PC-9 (cell line): ENCODE measurements around the gene KLHL26. TPM values are rescaled to one million over a fixed set of nuclear protein-coding genes. Genes with fewer than 3 reads are reported as not detected.

Source experiments
- BruUV-seq: library from RNA; stranded (reverse); fragments of 400-500 nt; replicated peaks from 2 replicates; lab custom pipeline; 2021; lab: Mats Ljungman, UMichigan
- CTCF ChIA-PET: fragments of 300-600 bp; sonication (Branson Sonifier 250); formaldehyde crosslinking; loops from one replicate; lab custom pipeline; 2022; ENCODE audit warnings: antibody characterized with exemption; lab: Charles Lee
- POLR2A ChIA-PET: fragments of 300-600 bp; sonication (Branson Sonifier 250); formaldehyde crosslinking; loops from one replicate; lab custom pipeline; 2022; ENCODE audit warnings: antibody characterized with exemption; ENCODE audit not compliant: unreplicated experiment; lab: Charles Lee
- DNase-seq, 2 experiments: peaks; one replicate each; pipeline versions ENCODE4 v3.0.0 to v3.0.0-alpha.2; 2015 to 2022; ENCODE audit warnings: mixed read lengths in 1 of 2
- H2AFZ ChIP-seq: fragments of 200-600 bp; sonication (generic); 2 replicates; pipeline ENCODE4 v1.8.1; 2017; ENCODE audit warnings: antibody characterized with exemption
- H3F3A ChIP-seq: fragments of 200-600 bp; sonication (generic); 2 replicates; pipeline ENCODE4 v1.8.1; 2017; ENCODE audit warnings: antibody characterized with exemption, mild to moderate bottlenecking, low read depth; ENCODE audit not compliant: insufficient read depth
- H3K27ac ChIP-seq: fragments of 200-600 bp; sonication (generic); 2 replicates; pipeline ENCODE4 v1.6.1; 2016; ENCODE audit warnings: mixed run types
- H3K27me3 ChIP-seq: fragments of 200-600 bp; sonication (generic); 2 replicates; pipeline ENCODE4 v1.6.1; 2016; ENCODE audit warnings: low read depth, mixed run types; ENCODE audit not compliant: insufficient read depth
- H3K36me3 ChIP-seq: fragments of 200-600 bp; sonication (generic); 2 replicates; pipeline ENCODE4 v1.6.1; 2016; ENCODE audit warnings: low read depth, mixed run types
- H3K4me1 ChIP-seq: fragments of 200-600 bp; sonication (generic); replicated peaks from 2 replicates; pipeline ENCODE4 v1.6.1; 2016; ENCODE audit warnings: mixed run types; ENCODE audit not compliant: insufficient read depth
- H3K4me2 ChIP-seq: fragments of 200-600 bp; sonication (generic); 2 replicates; pipeline ENCODE4 v1.6.1; 2017; ENCODE audit warnings: mixed run types
- H3K4me3 ChIP-seq: fragments of 200-600 bp; sonication (generic); 2 replicates; pipeline ENCODE4 v1.6.1; 2016; ENCODE audit warnings: mixed run types
- H3K79me2 ChIP-seq: fragments of 200-600 bp; sonication (generic); 2 replicates; pipeline ENCODE4 v1.6.1; 2017; ENCODE audit warnings: low read depth, mixed run types
- H3K9me2 ChIP-seq: fragments of 200-600 bp; sonication (generic); 2 replicates; pipeline ENCODE4 v1.8.1; 2017; ENCODE audit warnings: mild to moderate bottlenecking; ENCODE audit not compliant: insufficient read depth
- H3K9me3 ChIP-seq: fragments of 200-600 bp; sonication (generic); 2 replicates; pipeline ENCODE4 v1.8.1; 2016; ENCODE audit warnings: low read depth; ENCODE audit not compliant: insufficient read depth
- H4K20me1 ChIP-seq: fragments of 200-600 bp; sonication (generic); 2 replicates; pipeline ENCODE4 v1.8.1; 2017; ENCODE audit not compliant: insufficient read depth
- EZH2 ChIP-seq: fragments of 200-600 bp; sonication (generic); IDR thresholded peaks from 2 replicates; pipeline ENCODE4 v1.8.0; 2017; ENCODE audit warnings: antibody characterized with exemption, low read depth
- intact Hi-C: fragments of 100-400 bp; cut with micrococcal nuclease; formaldehyde crosslinking; loops from one replicate; pipeline ENCODE4 v1.10.0; 2022; ENCODE audit not compliant: unreplicated experiment
- total RNA-seq: library from RNA; stranded (reverse); gene quantifications from 2 replicates; pipeline ENCODE4 v1.2.3, GENCODE V29; 2021
- TF ChIP-seq, protein P1 (sequence below): fragments of 200-600 bp; sonication (generic); conservative IDR thresholded peaks from 2 replicates; pipeline ENCODE4 v1.6.1; 2017; ENCODE audit warnings: mixed run types, antibody characterized with exemption, mild to moderate bottlenecking, moderate library complexity

KLHL26 gene
- total RNA-seq, 1 experiment from 2014 or later = 11.8 TPM

DNA sequence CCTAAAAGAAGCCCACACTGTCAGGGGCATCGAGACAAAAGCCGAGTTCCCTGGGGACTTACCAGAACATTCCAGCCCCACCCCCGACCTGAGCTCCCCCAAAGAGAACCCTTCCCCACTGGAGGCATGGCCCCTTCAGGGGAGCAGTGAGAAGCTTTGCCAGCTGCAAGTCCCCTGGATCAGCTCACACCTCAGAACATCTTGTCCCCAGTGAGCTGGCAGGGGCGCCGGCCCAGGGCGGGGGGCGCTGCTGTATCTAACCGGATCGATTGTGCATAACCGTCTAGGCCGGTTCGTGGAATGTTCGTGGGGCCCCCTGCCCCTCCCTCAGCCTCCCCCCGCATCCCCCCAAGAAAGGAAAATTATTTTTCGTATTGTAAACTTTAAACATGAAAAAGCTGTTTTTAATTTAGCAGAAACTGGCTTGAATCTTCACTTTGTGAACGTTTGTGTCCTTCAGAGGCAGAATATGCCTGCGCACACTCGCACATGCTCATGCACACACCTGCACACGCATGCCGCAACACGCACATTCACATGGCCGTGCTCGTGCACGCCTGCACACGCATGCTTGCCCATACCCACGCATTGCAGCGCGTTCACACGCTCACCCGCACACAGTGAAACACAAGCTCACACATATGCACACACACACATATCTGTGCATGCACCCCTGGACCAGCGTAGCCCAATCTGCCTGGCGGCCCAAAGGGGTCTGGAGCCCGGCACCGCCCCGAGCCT, 34.6 kb downstream of the KLHL26 start:
- Histone ChIP-seq H3K27ac (no peak overlapping the region), H3K4me1 (no peaks in the 10 kb centered on the region; the same call in 1 of the 2 replicates), H4K20me1 (0 out of 2 replicates have a peak, but pooled peaks cover 5% of the 10 kb centered on the region), H3K4me3 (no peak overlapping the region), H3F3A (peaks cover 3% of the 10 kb centered on the region), H3K9me3 (no peaks in the 10 kb centered on the region), H3K36me3 (no peaks in the 10 kb centered on the region), H3K27me3 (no peaks in the 10 kb centered on the region), H3K4me2 (no peak overlapping the region), H3K9me2 (no peaks in the 10 kb centered on the region), H2AFZ (no peak overlapping the region), H3K79me2 (no peaks in the 10 kb centered on the region)
- TF ChIP-seq, protein P1, sequence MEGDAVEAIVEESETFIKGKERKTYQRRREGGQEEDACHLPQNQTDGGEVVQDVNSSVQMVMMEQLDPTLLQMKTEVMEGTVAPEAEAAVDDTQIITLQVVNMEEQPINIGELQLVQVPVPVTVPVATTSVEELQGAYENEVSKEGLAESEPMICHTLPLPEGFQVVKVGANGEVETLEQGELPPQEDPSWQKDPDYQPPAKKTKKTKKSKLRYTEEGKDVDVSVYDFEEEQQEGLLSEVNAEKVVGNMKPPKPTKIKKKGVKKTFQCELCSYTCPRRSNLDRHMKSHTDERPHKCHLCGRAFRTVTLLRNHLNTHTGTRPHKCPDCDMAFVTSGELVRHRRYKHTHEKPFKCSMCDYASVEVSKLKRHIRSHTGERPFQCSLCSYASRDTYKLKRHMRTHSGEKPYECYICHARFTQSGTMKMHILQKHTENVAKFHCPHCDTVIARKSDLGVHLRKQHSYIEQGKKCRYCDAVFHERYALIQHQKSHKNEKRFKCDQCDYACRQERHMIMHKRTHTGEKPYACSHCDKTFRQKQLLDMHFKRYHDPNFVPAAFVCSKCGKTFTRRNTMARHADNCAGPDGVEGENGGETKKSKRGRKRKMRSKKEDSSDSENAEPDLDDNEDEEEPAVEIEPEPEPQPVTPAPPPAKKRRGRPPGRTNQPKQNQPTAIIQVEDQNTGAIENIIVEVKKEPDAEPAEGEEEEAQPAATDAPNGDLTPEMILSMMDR = no peak
- no peak for TF ChIP-seq EZH2
- CTCF ChIA-PET = no interaction called here
- intact Hi-C loops = loop anchor here (10.0 kb wide), 1 partner anchor 207 kb away; no protein-coding TSS in a partner anchor
- BruUV-seq = no TSS peak
- DNase-seq = peak in 1 of 2 experiments; percentile 21
- POLR2A ChIA-PET = interaction anchor here (0.6 kb wide), 1 partner anchor 114 kb away, joined by 5 read pairs; the partner anchor contains the start of gene KXD1

DNA sequence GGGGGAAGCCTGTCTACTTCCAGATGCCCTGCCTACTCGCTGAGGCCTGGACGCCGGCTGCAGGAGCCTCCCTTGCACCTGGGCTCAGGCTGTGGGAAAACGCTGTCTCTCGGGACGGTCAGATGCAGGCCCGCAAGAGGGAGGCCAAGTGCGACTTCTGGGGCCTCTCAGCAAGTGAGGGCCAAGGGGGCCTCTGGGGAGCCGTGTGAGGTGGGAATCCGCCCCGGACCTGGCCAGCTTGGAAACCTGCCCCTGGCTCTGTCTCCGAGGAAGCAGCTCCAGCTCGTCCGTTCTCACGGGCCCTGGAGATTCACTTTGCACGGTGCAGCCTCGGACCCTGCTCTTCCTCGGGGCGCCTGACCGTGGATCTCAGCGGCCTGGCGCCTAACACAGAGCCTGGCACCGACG, 35.2 kb downstream of the KLHL26 start:
- Histone ChIP-seq H3K9me3 (no peaks in the 10 kb centered on the region), H3K4me1 (peaks cover 6% of the 10 kb centered on the region), H3K27me3 (no peaks in the 10 kb centered on the region), H3K9me2 (no peaks in the 10 kb centered on the region), H3F3A (peaks cover 7% of the 10 kb centered on the region), H3K4me3 (no peak overlapping the region), H3K36me3 (no peaks in the 10 kb centered on the region), H3K4me2 (no peak overlapping the region), H3K79me2 (no peaks in the 10 kb centered on the region), H4K20me1 (0 out of 2 replicates have a peak, but pooled peaks cover 2% of the 10 kb centered on the region), H3K27ac (no peak overlapping the region), H2AFZ (no peak overlapping the region)
- POLR2A ChIA-PET = no interaction called here
- DNase-seq = peak in 1 of 2 experiments; percentile 10
- intact Hi-C loops = loop anchor here (10.0 kb wide), 1 partner anchor 207 kb away; no protein-coding TSS in a partner anchor
- BruUV-seq = no TSS peak
- CTCF ChIA-PET = no interaction called here
- TF ChIP-seq, protein P1 = no peak
- TF ChIP-seq EZH2 = no peak

DNA sequence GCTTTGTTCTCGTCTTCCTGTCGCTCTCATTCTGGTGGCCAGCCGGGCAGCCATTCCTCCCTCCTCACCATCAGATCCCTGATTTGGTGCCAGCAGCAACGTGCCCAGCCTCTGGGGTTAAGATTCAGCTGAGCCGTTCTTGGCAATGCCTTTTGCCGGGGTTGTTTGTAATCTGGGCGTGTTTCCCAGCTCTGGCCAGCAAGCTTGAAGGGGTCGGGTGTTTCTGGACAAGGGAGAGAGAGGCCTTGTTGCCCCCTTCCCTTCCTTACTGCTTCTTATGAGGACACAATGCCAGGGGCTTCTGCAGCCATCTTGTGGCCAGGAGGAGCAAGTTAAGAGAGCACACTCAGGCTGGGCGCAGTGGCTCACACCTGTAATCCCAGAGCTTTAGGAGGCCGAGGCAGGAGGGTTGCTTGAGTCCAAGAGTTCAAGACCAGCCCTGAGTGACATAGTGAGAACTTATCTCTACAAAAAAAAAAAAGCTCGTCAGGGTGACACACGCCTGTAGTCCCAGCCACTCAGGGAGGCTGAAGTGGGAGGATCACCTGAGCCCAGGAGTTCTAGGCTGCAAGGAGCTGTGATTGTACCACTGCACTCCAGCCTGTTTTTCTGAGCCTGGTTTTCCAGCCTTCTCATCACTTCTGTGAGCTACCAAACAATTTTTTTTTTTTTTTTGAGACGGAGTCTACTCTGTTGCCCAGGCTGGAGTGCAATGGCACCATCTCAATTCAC, 35.9 kb downstream of the KLHL26 start:
- Histone ChIP-seq H3K4me1 (peaks cover 12% of the 10 kb centered on the region), H3K4me2 (no peak overlapping the region), H3K4me3 (no peak overlapping the region), H3K9me2 (no peaks in the 10 kb centered on the region), H3K27ac (no peak overlapping the region), H2AFZ (no peak overlapping the region), H3K27me3 (no peaks in the 10 kb centered on the region), H3F3A (peaks cover 14% of the 10 kb centered on the region), H3K9me3 (no peaks in the 10 kb centered on the region), H3K79me2 (no peaks in the 10 kb centered on the region), H4K20me1 (no peaks in the 10 kb centered on the region), H3K36me3 (no peaks in the 10 kb centered on the region)
- peak in 1 of 2 experiments; percentile 32 for DNase-seq
- no peak for TF ChIP-seq EZH2
- no TSS peak for BruUV-seq
- ChIA-PET POLR2A (interaction anchor here (0.6 kb wide), 1 partner anchor 220 kb away, joined by 12 read pairs; no protein-coding TSS in a partner anchor), CTCF (interaction anchor here (0.6 to 0.7 kb wide), 3 partner anchors 152 to 253 kb away, joined by 3 to 5 read pairs (median 4); no protein-coding TSS in a partner anchor)
- intact Hi-C loops = loop anchor here (10.0 kb wide), 1 partner anchor 208 kb away; no protein-coding TSS in a partner anchor
